ENCODE data around the gene DCAF11. TPM values are rescaled to one million over a fixed set of nuclear protein-coding genes. Genes with fewer than 3 reads are reported as not detected.

Gene DCAF11
- total and polyA plus RNA-seq, 2 of the 13 experiments (the other 11 are each of a cell fraction or from before 2014, with no cell fraction given) = 150 to 257 TPM

DNA sequence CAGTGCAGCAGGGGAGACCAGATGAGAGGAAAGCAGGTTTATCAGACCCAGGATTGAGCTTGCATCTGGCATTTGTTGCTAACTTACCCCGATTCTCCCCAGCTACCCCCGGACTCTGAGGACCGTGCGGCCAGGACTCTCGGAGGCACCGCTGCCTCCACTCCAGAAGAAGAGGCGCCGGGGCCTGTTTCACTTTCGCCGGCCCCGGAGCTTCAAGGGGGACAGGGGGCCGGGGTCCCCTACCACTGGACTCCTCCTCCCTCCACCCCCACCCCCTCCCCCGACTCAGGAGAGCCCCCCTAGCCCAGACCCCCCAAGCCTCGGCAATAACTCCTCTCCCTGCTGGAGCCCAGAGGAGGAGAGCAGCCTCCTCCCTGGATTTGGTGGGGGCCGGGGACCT lies 49.7 kb upstream of the DCAF11 start:
- no peaks in the 10 kb centered on the region for H3K9me3 ChIP-seq (ENCODE audit: low read length)
- H3K36me3 ChIP-seq (replicated peaks in 1 of 2; ENCODE audit: control insufficient read depth in 1 of 2, insufficient read depth in 2 of 2, low read length in 2 of 2) = no peaks in the 10 kb centered on the region
- H3K9ac ChIP-seq (ENCODE audit: insufficient read depth, low read depth, low read length) = no peak overlapping the region
- no peak overlapping the region for H2AFZ ChIP-seq (ENCODE audit: low read length)
- BruUV-seq (replicated peaks) = no TSS peak
- H3K27me3 ChIP-seq (ENCODE audit: control insufficient read depth in 1 of 2, insufficient read depth in 2 of 2, low read length in 2 of 2) = peaks cover 13 to 28% of the 10 kb centered on the region in 2 experiments; a peak in 3 of 5 replicates
- TF ChIP-seq ZNF883 (CRISPR knock-in tag; IDR thresholded peaks at IDR 0.05; ENCODE audit: not compliant biosample characterization) (peak; percentile 31), ZNF629 (CRISPR knock-in tag; conservative IDR thresholded peaks at IDR 0.05) (no peak), ZNF670 (CRISPR knock-in tag; IDR thresholded peaks at IDR 0.05; ENCODE audit: borderline replicate concordance) (no peak)
- TF ChIP-seq, protein P1, sequence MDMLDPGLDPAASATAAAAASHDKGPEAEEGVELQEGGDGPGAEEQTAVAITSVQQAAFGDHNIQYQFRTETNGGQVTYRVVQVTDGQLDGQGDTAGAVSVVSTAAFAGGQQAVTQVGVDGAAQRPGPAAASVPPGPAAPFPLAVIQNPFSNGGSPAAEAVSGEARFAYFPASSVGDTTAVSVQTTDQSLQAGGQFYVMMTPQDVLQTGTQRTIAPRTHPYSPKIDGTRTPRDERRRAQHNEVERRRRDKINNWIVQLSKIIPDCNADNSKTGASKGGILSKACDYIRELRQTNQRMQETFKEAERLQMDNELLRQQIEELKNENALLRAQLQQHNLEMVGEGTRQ (IDR thresholded peaks at IDR 0.05; ENCODE audit: low read depth, low read length) = 0 out of 2 replicates have a peak, but pooled peaks have one; percentile 15
- TF ChIP-seq, protein P1 (CRISPR knock-in tag; IDR thresholded peaks at IDR 0.05; ENCODE audit: borderline replicate concordance) = no peak
- TF ChIP-seq, protein P2, sequence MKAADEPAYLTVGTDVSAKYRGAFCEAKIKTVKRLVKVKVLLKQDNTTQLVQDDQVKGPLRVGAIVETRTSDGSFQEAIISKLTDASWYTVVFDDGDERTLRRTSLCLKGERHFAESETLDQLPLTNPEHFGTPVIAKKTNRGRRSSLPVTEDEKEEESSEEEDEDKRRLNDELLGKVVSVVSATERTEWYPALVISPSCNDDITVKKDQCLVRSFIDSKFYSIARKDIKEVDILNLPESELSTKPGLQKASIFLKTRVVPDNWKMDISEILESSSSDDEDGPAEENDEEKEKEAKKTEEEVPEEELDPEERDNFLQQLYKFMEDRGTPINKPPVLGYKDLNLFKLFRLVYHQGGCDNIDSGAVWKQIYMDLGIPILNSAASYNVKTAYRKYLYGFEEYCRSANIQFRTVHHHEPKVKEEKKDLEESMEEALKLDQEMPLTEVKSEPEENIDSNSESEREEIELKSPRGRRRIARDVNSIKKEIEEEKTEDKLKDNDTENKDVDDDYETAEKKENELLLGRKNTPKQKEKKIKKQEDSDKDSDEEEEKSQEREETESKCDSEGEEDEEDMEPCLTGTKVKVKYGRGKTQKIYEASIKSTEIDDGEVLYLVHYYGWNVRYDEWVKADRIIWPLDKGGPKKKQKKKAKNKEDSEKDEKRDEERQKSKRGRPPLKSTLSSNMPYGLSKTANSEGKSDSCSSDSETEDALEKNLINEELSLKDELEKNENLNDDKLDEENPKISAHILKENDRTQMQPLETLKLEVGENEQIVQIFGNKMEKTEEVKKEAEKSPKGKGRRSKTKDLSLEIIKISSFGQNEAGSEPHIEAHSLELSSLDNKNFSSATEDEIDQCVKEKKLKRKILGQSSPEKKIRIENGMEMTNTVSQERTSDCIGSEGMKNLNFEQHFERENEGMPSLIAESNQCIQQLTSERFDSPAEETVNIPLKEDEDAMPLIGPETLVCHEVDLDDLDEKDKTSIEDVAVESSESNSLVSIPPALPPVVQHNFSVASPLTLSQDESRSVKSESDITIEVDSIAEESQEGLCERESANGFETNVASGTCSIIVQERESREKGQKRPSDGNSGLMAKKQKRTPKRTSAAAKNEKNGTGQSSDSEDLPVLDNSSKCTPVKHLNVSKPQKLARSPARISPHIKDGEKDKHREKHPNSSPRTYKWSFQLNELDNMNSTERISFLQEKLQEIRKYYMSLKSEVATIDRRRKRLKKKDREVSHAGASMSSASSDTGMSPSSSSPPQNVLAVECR (CRISPR knock-in tag; IDR thresholded peaks at IDR 0.05; ENCODE audit: borderline replicate concordance) = peak; percentile 32; the same call in 1 of the 2 replicates
- intact Hi-C loops (cut with micrococcal nuclease; ENCODE audit: unreplicated experiment) (no loop called here), in situ Hi-C loops (cut with HindIII; ENCODE audit: extremely low pct_ligation_motif_present, low pct_unique_long_range_greater_than_20kb) (no loop called here)
- DNase-seq (ENCODE audit: low spot score) (no peak), ATAC-seq (no peak), FAIRE-seq (no peak)
- no peaks in the 10 kb centered on the region for H3K79me2 ChIP-seq (ENCODE audit: insufficient read depth, low read length)
- H3K27ac ChIP-seq (ENCODE audit: extremely low read length, insufficient read depth, low read length) = no peak overlapping the region
- POLR2A ChIA-PET = interaction anchor here (1.2 to 9.6 kb wide), 2 partner anchors 28 to 50 kb away, joined by 3 to 226 read pairs; partner anchors contain the start of genes DCAF11, NRL and PCK2
- no peak overlapping the region for H3K4me3 ChIP-seq (replicated peaks in 1 of 3; ENCODE audit: insufficient read depth in 1 of 3, low read depth in 2 of 3, low read length in 3 of 3)
- H4K20me1 ChIP-seq (ENCODE audit: insufficient read depth, low read length) = no peaks in the 10 kb centered on the region
- CTCF ChIA-PET (ENCODE audit: low intra/inter-chr PET ratio, low total read pairs) = no interaction called here
- peaks cover 55% of the 10 kb centered on the region for H3K4me1 ChIP-seq (ENCODE audit: insufficient read depth, low read length)
- WGBS (ENCODE audit: low lambda C conversion rate) = 64% methylated on average over 15 of the region's 15 CpGs
- H3K4me2 ChIP-seq (ENCODE audit: low read depth, low read length) = no peak overlapping the region
